GM19438 (cell line): Measurements from ENCODE around the gene IL31.

ENCODE experiments used
- ATAC-seq: cut with Tn5 transposase; IDR thresholded peaks from one replicate; pipeline ENCODE4 v1.9.1; 2021; ENCODE audit warnings: low read depth; ENCODE audit not compliant: unreplicated experiment

IL31 gene

GRCh38 chr12:122159882-122160281, 14.1 kb downstream of the IL31 start:
- no peak for ATAC-seq

DNA sequence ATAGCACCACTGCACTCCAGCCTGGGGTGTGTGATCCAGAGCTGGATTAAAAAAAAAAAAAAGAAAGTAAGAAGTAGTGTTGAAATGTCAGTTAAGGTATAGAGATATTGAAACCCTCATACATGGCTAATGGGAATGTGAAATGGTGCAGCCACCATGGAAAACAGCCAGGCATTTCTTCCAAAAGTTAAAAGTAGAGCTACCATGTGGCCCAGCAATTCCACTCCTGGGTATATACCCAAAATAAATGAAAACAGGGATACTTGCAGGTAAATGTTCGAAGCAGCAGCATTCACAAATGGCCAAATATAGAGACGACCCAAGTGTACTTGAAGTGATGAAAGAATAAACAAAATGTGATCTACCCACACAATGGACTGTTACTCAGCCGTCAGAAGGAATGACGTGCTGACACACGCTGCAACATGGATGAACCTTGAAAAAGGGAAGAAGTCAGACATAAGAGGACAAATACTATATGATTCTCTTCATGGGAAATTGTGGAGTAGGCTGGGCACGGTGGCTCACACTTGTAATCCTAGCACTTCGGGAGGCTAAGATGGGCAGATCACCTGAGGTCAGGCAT, 15.2 kb downstream of the IL31 start:
- no peak for ATAC-seq

DNA sequence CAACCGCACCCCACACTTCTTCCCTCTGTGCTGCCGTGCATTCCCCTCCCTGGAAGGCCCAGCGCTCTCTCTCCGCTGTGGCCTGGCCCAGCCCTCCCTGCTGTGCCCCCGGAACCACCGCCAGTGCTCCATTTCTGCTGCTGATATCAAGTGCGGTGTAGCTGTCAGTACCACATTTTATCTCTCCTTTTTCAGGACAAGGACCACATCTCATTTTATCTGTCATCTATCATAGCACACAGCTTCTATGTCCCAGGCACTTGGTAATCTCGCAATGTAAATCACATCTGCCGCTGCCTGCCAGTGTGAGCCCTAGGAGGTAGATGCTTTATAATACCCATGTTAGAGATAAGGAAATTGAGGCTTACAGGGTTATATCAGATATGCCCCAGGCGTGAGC, 18.3 kb downstream of the IL31 start:
- no peak for ATAC-seq

DNA sequence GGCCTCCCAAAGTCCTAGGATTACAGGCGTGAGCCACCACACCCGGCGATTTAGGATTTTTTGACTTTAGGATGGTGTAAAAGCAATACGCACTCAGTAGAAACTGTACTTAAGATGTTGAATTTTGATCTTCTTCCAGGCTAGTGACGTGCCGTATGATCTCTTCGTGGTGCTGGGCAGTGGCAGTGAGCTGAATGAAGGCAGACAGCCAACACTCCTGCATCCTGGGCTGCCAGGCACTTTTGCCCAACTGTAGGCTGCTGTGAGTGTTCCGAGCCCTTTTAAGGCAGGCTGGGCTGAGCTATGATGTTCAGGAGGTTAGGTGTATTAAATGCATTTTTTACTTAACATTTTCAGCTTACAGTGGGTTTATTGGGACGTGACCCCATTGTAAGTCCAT, 21.3 kb downstream of the IL31 start:
- ATAC-seq: no peak

GRCh38 chr12:122150127-122150681, 23.8 kb downstream of the IL31 start:
- ATAC-seq: no peak

- no peak for ATAC-seq
Observed at GRCh38 chr12:122148657-122149056, 25.4 kb downstream of the IL31 start.

DNA sequence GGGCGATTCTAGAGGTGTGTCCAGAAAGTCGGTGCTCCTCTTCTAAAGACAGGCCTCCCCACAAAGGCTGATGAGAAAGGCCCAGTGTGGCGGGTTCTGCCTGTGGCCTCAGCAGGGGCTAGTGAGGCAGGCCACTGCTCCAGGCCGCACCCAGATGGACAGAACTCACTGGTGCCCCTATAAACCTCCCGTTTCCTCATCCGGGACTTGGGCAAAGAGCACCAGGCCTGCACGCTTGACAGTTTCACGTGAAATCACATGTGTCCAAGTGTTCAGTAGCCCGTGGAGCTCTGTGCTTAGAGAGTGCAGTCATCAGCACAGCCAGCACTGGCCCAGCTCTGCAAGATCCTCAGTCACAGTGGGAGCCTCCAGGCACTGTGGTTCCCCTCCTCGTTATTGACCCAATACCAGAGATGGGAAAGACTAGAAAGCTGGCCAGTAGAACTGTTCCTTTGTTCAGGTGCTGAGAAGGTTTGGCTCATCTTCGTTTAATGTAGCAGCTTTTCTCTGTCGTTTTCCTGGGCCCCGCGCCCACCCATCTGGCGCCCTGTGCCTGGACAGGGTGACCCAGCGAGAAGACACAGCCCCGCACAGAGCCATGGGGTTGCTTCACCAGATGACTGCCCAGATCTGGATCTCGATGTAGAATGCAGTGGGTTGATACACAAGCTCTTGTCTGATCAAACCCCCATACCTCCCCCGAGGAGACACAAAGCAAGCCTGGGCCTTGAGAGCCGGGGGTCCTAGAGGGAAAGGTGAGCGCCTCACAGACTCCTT, 26.3 kb downstream of the IL31 start:
- no peak for ATAC-seq

DNA sequence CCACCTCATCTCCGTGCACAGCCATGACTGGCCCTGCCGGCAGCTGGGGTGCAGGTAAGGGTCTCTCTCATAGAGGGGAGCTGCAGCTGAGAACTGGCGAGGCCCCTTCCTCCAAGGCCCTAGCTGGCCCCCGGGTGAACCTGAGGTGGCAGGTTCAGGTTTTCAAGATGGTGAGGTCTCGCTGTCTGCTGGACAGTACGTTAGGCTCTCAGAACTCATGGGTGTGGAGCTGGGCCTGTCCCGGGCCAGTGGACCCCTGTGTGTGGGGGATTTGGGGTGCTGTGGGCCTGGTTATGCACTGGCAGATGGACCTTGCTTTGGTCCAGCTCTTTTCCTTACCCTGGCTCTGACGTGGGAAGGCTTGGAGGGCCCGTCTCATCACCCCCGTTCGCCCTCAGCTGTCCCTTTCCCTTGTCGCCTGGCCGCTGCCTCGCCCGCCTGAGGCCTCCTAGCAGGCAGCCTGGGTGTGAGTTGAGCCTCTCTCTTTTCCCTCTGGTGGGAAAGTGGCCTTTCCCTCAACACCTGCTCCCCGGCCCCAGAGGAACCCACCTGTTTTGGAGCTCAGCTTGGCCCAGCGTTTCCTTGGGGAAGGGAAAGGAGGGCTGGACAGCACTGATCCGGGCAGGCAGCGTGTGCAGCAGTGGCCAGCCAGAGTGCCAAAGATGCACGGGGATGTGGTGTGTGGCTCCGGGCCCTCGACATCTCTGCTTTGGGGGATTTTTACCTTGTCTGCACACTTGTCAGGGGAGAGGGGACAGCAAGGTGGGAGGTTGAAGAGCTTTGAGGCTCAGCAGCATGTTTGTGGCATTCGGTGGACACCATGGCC, 28.3 kb downstream of the IL31 start:
- ATAC-seq: no peak

GRCh38 chr12:122144885-122145284, 29.1 kb downstream of the IL31 start:
- no peak for ATAC-seq

DNA sequence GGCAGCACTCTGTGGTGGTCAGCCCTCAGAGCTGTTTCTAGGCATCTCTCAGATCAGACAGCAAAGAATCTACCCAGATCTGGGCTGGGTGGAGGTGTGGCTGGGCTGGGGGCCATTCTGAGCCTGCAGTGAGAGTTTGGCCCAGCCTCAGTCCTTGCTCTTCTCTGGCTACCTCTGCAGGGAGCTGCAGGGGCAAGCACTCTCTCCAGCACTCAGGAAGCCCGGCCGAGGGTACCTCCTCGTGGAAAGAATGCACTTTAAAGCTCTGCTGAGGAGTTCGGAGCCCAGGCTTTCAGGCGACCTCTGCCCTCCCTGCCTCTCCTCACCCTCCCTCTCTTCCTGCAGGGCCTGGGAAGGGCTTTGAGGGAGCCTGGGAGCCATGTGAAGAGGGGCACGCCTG, 31.2 kb downstream of the IL31 start:
- ATAC-seq: no peak

DNA sequence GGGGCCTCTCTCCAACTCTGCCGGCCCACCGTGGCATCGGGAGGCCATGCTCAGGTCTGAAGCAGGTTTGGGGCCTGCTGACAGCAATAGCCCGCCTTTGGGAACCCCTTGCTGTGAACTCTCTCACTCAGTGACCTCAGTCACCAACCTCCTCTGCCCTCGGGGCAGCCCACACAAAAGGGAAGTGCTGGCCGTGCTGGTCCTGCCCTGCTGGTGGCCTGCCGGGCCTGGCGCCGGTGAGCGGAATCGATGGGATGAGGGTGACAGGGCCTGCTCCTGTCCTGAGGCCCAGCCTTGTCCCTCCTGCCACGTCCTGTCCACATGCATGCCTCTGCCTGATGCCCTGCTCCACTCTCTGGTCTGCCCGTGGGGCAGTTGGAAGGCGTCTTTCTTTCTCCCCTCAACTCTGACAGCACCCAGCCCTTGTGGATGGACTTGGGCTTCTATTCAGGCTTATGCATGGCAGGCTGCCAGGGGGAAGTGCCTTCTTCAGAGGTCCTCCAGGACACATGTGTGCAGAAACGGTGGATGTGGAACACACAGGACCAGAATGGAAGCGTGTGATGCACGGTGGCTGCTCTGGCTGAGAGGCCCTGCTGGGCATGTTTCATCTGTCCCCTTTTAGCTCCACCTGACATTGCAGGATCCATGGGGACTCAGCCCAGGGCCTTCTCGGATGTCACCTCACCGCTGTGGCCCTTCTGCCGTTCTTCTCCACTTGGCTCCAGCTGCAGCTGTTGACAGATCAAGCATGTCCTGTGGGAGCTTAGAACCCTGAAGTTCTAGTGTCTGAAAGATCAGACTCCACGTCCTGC, 31.9 kb downstream of the IL31 start:
- no peak for ATAC-seq

- no peak for ATAC-seq
Observed at GRCh38 chr12:122140467-122141257, 33.4 kb downstream of the IL31 start.

DNA sequence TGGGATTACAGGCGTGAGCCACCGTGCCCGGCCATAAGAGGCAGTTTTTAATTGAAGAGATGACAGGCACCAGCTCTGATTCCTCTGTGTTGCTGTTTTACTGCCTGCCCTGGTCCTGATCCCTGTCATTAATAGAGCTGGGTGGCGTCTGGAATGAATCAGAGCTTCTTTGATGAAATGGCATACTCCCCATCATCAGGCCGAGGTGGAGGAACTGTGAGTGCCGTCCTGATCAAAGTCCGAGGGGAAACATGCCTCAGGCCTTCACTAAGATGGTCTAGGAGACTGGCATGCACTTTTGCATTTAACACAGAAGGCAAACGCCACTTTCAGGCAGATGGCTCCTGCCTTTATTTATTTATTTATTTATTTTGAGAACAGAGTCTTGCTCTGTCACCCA, 34.1 kb downstream of the IL31 start:
- no peak for ATAC-seq

DNA sequence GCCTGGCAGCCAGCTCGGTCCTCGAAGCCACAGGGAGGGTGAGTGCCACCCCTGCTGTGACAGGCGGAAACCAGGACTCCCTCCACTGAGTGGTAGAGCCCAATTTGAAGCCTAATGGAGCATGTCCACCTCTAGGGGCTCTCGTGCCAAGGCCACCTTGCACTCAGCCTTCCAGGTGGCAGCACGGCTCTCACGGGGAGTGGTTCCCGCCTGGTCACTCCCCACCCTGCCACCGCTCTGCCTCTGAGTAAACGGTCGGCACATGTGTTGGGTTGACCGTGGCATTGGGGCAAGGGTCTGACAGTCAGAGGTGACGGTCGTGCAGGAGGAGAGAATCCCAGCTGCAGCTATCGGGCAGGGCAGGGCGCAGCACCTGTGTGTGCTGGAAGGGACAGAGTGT, 34.8 kb downstream of the IL31 start:
- ATAC-seq: no peak

DNA sequence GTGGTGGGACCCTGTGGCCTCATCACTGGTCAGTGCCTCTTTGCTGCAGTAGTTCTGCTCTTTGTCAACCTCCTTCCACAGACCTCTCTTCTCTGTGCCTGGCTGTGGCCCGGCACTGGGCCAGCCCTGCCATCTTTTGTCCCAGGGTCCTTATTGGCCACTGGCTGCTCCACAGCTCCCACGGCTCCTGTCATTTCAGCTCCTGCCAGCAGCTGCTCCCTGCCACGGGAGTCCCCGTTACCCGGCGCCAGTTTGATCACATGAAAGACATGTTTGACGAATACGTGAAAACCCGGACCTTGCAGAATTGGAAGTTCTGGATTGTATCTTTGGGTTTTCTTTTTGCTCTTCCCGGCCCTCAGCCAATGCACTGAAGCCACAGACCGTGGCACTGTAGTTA, 35.4 kb downstream of the IL31 start:
- no peak for ATAC-seq

DNA sequence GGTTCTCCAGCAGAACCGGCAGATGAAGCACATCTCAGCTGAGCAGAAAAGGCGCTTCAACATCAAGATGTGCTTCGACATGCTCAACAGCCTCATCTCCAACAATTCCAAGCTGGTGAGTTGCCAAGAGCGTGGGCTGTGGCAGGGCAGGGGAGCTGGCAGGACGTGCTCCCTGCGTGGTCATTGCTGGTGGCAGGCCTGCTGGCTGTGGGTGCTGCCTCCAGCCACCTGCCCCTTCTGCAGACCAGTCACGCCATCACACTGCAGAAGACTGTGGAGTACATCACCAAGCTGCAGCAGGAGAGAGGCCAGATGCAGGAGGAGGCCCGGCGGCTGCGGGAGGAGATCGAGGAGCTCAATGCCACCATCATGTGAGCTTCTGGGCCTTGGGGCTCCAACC, 35.8 kb downstream of the IL31 start:
- ATAC-seq: no peak

DNA sequence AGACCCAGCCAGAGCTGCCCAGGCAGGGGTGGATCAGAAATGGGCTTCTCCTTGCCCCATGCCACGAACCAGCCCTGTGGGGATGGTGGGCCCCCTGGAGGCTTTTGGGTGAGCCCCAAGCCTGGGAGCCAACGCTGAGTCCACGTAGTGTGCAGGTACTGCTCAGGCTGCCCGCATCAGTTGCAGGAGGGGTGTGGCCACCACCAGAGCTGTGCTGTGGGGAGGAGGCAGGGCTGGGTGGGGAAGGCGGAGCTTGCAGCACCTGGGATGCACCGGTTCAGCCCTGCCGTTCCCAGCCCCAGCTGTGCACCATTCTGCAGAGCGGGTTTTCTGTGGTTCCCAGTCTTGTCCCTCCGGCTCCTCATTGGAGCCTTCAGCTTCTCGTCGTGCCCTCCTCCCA, 36.3 kb downstream of the IL31 start:
- ATAC-seq: no peak

- ATAC-seq: no peak
Observed at GRCh38 chr12:122137229-122137628, 36.8 kb downstream of the IL31 start.

GRCh38 chr12:122135437-122136031, 38.5 kb downstream of the IL31 start:
- ATAC-seq: no peak
